ENCODE results near the gene PIP4K2B.
A peak's percentile ranks its signal among the peaks of the same experiment; 100 is the strongest.

Gene PIP4K2B

DNA sequence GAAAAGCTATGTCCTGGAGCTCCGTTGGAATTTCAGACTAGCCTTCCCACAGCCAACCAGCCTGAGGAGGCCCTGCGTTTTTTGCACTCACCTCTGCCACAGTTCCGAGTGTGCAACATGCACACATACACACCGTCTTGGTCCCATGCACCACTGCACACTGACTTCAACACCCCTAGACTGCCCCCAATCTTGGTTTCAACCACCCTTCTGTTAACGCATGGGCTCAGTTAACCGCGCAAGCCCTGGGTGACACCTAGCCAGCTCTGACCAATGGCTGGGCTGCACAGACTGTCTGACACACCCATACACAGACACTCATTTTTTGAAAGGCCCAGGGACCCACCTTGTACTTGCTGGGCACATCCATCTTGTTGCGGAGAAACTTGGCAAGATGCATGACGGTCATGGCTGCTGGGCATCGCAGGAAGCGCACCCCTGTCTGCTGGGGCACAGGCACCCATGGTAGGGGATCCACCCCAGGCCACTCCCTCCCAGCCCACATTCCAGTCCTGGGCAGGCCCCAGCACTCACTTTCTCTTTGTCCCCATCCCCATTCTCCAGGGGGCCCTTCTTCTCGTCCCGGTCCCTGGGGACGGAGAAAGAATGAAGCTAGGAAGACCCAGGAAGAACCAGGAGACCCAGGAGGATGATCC, 61.2 kb downstream of the PIP4K2B start:
- Histone ChIP-seq H3K36me3 (peaks cover 6 to 64% (median 57%) of the 10 kb centered on the region in 3 donors), H3K27me3 (no peaks in the 10 kb centered on the region), H3K27ac (no peak overlapping the region), H3K4me3 (no peak overlapping the region), H3K4me1 (peaks cover 0 to 33% (median 17%) of the 10 kb centered on the region in 4 donors), H3K9me3 (no peaks in the 10 kb centered on the region)
- intact Hi-C loops (cut with DNase I; ENCODE audit: low total_unique reads), result loop anchor here (10.0 kb wide), 1 partner anchor 383 kb away; the partner anchor contains the start of gene SOCS7
- TF ChIP-seq, protein P1, sequence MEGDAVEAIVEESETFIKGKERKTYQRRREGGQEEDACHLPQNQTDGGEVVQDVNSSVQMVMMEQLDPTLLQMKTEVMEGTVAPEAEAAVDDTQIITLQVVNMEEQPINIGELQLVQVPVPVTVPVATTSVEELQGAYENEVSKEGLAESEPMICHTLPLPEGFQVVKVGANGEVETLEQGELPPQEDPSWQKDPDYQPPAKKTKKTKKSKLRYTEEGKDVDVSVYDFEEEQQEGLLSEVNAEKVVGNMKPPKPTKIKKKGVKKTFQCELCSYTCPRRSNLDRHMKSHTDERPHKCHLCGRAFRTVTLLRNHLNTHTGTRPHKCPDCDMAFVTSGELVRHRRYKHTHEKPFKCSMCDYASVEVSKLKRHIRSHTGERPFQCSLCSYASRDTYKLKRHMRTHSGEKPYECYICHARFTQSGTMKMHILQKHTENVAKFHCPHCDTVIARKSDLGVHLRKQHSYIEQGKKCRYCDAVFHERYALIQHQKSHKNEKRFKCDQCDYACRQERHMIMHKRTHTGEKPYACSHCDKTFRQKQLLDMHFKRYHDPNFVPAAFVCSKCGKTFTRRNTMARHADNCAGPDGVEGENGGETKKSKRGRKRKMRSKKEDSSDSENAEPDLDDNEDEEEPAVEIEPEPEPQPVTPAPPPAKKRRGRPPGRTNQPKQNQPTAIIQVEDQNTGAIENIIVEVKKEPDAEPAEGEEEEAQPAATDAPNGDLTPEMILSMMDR (IDR thresholded peaks at IDR 0.05), result no peak
- DNase-seq, result no peak

DNA sequence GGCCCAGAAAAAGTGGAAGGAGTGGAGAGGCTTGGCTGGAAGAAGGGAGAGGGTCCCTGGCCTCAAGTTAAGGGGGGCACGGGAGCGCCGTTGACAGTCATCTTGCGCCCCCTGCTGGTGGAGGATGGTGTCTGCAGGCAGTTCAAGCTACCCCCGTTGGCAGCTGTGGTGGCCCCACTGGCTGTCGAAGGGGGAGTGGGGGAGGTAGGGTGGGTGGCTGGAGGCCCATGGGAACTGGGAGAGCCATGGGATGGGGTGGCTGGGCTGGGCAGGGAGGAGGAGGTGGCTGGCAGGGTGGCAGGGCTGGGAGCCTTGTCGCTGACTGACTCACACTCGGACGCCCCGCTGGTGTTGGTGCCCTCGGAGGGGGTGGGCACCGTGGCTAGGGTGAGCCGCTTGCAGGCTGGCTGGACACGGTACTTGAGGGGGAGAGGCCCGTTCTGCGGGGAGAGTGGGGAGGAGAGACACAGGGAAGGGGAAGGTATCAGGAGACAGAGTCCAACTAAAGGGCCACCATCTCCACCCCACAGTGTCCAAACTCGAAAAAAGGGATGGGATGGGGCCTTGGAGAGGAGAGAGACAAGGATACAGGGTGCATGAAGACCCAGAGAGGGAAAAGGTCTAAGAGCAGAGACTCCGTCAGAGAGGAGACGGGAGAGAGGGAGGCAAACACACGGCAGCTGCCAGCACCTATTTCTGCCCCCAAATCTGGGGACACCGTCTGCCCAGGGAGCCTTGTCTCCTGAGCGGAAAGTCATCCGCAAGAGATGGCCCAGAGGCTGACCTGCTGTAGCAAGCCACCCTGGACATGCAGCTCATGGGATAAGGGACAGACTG, 64.0 kb downstream of the PIP4K2B start:
- peak overlapping the region; percentile 28 to 53 for H3K27ac ChIP-seq
- no peak overlapping the region for H3K4me3 ChIP-seq
- intact Hi-C loops (cut with DNase I; ENCODE audit: low total_unique reads), result loop anchor here (2.0 to 10.0 kb wide), 2 partner anchors 57 to 381 kb away; partner anchors contain the start of gene SOCS7
- peaks cover 7 to 72% (median 59%) of the 10 kb centered on the region in 3 donors for H3K36me3 ChIP-seq
- H3K27me3 ChIP-seq, result no peaks in the 10 kb centered on the region
- peak in 1 of 2 donors; percentile 78 for DNase-seq
- no peaks in the 10 kb centered on the region for H3K9me3 ChIP-seq
- TF ChIP-seq, protein P1 (IDR thresholded peaks at IDR 0.05), result peak; percentile 89 to 90
- peaks cover 0 to 41% (median 35%) of the 10 kb centered on the region in 4 donors for H3K4me1 ChIP-seq

DNA sequence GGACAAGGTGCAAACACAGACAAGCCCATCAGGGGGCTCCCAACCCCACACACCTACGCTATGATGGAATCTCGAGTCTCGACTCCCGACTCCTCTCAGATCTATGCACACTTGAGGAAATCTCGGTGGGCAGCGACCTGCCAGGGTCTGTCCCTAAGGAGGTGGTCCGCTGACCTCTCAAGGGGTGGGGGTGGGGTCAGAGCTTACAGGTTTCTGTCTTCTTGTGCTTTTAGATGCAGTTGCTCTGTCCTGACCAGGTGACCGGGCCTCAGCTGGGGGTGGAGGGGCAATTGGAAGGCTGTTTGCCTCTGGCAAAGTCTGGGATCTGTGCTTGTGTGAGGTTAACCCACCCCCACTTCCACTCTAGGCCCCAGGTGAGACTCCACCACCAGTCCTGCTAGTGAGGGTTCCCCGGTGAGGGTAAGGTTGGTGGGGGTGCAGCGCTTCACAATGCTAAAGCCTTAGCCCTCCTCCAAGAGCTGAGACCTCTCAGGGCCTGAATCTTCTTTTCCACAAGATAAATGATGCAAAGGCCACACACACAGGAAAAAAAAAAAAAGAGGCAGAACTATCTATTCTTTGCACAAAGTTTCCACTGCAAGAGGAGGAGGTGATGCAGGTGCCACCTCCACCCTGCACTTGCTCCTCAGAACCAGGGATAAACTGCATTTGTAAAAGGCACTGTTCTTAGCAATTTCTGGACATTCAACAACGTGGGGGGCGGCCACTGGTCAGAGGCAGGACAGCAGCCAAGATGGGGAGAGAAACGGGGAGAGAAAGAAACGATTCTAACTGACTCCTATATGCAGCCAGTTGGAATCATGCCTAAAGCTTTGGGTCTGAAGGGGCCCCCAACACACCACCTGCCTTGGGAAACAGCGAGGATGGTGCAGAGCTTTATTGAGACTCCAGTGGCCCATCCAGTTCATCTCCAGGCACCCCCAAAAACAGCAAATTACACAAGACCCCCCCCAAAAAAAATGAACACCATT, 65.1 kb downstream of the PIP4K2B start:
- intact Hi-C loops (cut with DNase I; ENCODE audit: low total_unique reads), result loop anchor here (2.0 to 10.0 kb wide), 2 partner anchors 55 to 379 kb away; partner anchors contain the start of gene SOCS7
- Histone ChIP-seq H3K27ac (peak overlapping the region in 1 of 2 donors; percentile 28), H3K9me3 (no peaks in the 10 kb centered on the region), H3K36me3 (peaks cover 7 to 62% (median 50%) of the 10 kb centered on the region in 3 donors), H3K4me1 (peaks cover 0 to 47% (median 40%) of the 10 kb centered on the region in 4 donors), H3K27me3 (no peaks in the 10 kb centered on the region), H3K4me3 (no peak overlapping the region)
- TF ChIP-seq, protein P1 (IDR thresholded peaks at IDR 0.05), result no peak
- DNase-seq, result no peak

DNA sequence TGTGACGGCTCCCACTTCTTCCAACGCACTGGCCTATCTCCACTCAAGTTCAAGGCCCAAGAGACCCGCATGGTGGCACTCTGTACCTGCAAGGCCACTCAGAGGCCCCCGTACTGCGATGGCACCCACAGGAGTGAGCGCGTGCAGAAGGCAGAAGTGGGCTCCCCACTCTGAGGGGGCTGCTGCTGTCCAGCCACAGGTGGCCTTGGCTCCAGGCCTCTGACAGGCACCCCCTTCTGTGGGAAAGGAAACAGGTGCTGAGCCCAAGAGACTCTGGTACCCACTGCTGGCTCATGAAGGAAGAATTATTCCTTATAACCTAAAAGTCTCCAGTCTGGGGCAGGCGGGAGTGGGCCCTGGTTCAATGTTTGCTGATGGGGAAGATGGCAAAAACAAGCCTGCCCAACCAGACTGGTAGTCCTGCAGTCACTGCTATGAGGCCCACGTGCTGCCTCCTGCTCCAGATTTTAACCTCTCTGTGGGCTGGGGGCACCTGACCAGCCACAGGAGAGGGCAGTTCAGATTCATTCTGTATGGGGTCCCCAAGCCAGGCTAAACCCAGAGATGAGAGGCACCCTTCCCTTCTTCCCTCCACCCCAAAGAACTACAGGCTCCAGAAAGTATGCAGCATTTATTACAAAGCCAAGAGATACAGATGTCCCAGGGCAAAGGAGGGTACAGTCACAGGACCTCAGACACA, 65.9 kb downstream of the PIP4K2B start:
- peaks cover 0 to 52% (median 43%) of the 10 kb centered on the region in 4 donors for H3K4me1 ChIP-seq
- no peak for DNase-seq

More for the DNA sequence above, 65.9 kb downstream of the PIP4K2B start:
- Histone ChIP-seq H3K9me3 (no peaks in the 10 kb centered on the region), H3K27me3 (no peaks in the 10 kb centered on the region), H3K36me3 (peaks cover 7 to 53% (median 42%) of the 10 kb centered on the region in 3 donors), H3K4me3 (no peak overlapping the region), H3K27ac (peak overlapping the region; percentile 86 to 94)
- TF ChIP-seq, protein P1 (IDR thresholded peaks at IDR 0.05), result no peak
- intact Hi-C loops (cut with DNase I; ENCODE audit: low total_unique reads), result loop anchor here (10.0 kb wide), 1 partner anchor 379 kb away; the partner anchor contains the start of gene SOCS7
